ENCODE results near the gene DGKA. TPM values are rescaled to one million over a fixed set of nuclear protein-coding genes. Genes with fewer than 3 reads are reported as not detected.

DGKA gene
- total and polyA plus RNA-seq, 2 of the 13 experiments (the other 11 are each of a cell fraction or from before 2014, with no cell fraction given): 2.4 to 5.4 TPM

DNA sequence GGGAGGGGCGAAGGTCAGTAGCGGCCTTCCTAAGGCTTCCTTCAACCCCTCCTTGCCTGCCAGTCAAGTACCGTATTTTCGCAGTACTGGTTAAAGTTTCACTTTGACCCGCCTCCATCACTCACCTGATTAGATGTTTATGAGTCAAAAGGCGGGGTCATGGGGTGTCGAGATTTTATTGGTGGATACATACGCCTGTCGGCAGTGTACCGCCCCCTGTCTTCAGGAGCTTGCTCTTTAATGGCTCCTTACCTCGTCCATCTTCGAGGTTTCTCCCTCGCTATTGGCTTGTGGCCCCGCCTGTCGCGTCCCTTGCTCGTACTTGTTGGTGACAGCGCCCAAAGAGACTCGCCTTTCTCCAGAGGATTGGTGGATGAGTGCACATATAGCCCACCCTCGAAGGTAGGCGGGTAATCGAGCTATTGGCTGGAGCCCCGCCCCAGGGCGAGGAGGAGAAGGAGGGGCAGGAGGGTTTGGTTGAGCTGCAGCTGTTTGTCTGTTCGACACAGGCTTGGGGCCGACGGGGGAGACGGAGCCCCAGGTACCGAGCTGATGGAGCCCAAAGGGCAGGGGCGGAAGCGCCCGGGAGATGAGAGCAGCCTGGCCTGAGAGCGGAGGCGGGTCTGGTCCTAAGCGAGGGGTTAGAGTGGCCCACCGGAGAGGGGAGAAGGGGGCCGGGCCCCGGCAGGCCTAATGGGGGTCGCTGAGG, 42.8 kb downstream of the DGKA start, which contains the start of gene RAB5B (continued):
- TF ChIP-seq RBAK (CRISPR knock-in tag; IDR thresholded peaks at IDR 0.05) (peak; percentile 53; the same call in 1 of the 2 replicates), HOMEZ (CRISPR knock-in tag; IDR thresholded peaks at IDR 0.05; ENCODE audit: low read depth) (peak; percentile 43; the same call in 1 of the 2 replicates), PHF21A (CRISPR knock-in tag; IDR thresholded peaks at IDR 0.05) (peak; percentile 76), DRAP1 (CRISPR knock-in tag; IDR thresholded peaks at IDR 0.05) (peak; percentile 93), POLR2A (IDR thresholded peaks at IDR 0.05; ENCODE audit: insufficient read depth in 1 of 2, low read depth in 2 of 2, low read length in 2 of 2) (peak; percentile 93), ZNF138 (CRISPR knock-in tag; IDR thresholded peaks at IDR 0.05; ENCODE audit: low read depth) (no peak), RFX5 (IDR thresholded peaks at IDR 0.05; ENCODE audit: low read depth, low read length) (peak; percentile 53; the same call in 1 of the 2 replicates), FOXA3 (CRISPR knock-in tag; IDR thresholded peaks at IDR 0.05) (peak; percentile 59), ZNF546 (CRISPR knock-in tag; conservative IDR thresholded peaks at IDR 0.05) (0 out of 2 replicates have a peak, but pooled peaks have one; percentile 76), ZBTB14 (CRISPR knock-in tag; IDR thresholded peaks at IDR 0.05) (no peak), TBL1XR1 (IDR thresholded peaks at IDR 0.05; ENCODE audit: borderline replicate concordance, low read length, partially characterized antibody) (peak; percentile 18), HDAC1 (CRISPR knock-in tag; IDR thresholded peaks at IDR 0.05) (peak; percentile 81), ZC3H13 (CRISPR knock-in tag; IDR thresholded peaks at IDR 0.05) (no peak), MEIS2 (CRISPR knock-in tag; IDR thresholded peaks at IDR 0.05) (peak; percentile 82), ZNF180 (CRISPR knock-in tag; IDR thresholded peaks at IDR 0.05; ENCODE audit: borderline replicate concordance, low read depth) (no peak), SNRNP70 (IDR thresholded peaks at IDR 0.05; ENCODE audit: low read depth, low read length) (no peak), ESRRA (CRISPR knock-in tag; IDR thresholded peaks at IDR 0.05; ENCODE audit: low read depth) (peak; percentile 57; the same call in 1 of the 2 replicates), HOXA9 (CRISPR knock-in tag; IDR thresholded peaks at IDR 0.05; ENCODE audit: borderline replicate concordance) (no peak), ZNF20 (CRISPR knock-in tag; IDR thresholded peaks at IDR 0.05) (no peak), ZNF343 (CRISPR knock-in tag; IDR thresholded peaks at IDR 0.05) (no peak; the same call in 1 of the 2 replicates), ZNF713 (CRISPR knock-in tag; IDR thresholded peaks at IDR 0.05) (0 out of 2 replicates have a peak, but pooled peaks have one; percentile 56)
- TF ChIP-seq, protein P1, sequence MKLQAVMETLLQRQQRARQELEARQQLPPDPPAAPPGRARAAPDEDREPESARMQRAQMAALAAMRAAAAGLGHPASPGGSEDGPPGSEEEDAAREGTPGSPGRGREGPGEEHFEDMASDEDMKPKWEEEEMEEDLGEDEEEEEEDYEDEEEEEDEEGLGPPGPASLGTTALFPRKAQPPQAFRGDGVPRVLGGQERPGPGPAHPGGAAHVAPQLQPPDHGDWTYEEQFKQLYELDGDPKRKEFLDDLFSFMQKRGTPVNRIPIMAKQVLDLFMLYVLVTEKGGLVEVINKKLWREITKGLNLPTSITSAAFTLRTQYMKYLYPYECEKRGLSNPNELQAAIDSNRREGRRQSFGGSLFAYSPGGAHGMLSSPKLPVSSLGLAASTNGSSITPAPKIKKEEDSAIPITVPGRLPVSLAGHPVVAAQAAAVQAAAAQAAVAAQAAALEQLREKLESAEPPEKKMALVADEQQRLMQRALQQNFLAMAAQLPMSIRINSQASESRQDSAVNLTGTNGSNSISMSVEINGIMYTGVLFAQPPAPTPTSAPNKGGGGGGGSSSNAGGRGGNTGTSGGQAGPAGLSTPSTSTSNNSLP (IDR thresholded peaks at IDR 0.05; ENCODE audit: low read depth, low read length): peak; percentile 71
- TF ChIP-seq, protein P2, sequence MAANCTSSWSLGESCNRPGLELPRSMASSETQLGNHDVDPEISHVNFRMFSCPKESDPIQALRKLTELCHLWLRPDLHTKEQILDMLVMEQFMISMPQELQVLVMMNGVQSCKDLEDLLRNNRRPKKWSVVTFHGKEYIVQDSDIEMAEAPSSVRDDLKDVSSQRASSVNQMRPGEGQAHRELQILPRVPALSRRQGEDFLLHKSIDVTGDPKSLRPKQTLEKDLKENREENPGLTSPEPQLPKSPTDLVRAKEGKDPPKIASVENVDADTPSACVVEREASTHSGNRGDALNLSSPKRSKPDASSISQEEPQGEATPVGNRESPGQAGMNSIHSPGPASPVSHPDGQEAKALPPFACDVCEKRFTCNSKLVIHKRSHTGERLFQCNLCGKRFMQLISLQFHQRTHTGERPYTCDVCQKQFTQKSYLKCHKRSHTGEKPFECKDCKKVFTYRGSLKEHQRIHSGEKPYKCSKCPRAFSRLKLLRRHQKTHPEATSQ (CRISPR knock-in tag; IDR thresholded peaks at IDR 0.05; ENCODE audit: borderline replicate concordance): no peak
- TF ChIP-seq, protein P3, sequence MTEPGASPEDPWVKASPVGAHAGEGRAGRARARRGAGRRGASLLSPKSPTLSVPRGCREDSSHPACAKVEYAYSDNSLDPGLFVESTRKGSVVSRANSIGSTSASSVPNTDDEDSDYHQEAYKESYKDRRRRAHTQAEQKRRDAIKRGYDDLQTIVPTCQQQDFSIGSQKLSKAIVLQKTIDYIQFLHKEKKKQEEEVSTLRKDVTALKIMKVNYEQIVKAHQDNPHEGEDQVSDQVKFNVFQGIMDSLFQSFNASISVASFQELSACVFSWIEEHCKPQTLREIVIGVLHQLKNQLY (CRISPR knock-in tag; IDR thresholded peaks at IDR 0.05): peak; percentile 20
